Fibroblast of skin of scalp (primary cell): ENCODE data around the gene GIPR. TPM values are rescaled to one million over a fixed set of nuclear protein-coding genes. Genes with fewer than 3 reads are reported as not detected.
"Not testable (repeated sequence)": the region's sequence is repeated elsewhere in the genome, so short reads cannot be mapped to it uniquely, and the experiment has no call there.

Experiments
- DNase-seq: peaks from one replicate; pipeline ENCODE4 v3.0.0-alpha.2; 2013
- polyA plus RNA-seq, 2 experiments: library from polyadenylated mRNA; unstranded; fragments of 120-200 nt; gene quantifications; one replicate each; pipeline ENCODE4 v1.2.1, GENCODE V29; 2013; ENCODE audit not compliant: insufficient read length in 2 of 2

Gene GIPR
- 1.2 TPM for polyA plus RNA-seq (2013, experiment 1 of 2; ENCODE audit: insufficient read length)
- 1.1 TPM for polyA plus RNA-seq (2013, experiment 2 of 2; ENCODE audit: insufficient read length)

DNA sequence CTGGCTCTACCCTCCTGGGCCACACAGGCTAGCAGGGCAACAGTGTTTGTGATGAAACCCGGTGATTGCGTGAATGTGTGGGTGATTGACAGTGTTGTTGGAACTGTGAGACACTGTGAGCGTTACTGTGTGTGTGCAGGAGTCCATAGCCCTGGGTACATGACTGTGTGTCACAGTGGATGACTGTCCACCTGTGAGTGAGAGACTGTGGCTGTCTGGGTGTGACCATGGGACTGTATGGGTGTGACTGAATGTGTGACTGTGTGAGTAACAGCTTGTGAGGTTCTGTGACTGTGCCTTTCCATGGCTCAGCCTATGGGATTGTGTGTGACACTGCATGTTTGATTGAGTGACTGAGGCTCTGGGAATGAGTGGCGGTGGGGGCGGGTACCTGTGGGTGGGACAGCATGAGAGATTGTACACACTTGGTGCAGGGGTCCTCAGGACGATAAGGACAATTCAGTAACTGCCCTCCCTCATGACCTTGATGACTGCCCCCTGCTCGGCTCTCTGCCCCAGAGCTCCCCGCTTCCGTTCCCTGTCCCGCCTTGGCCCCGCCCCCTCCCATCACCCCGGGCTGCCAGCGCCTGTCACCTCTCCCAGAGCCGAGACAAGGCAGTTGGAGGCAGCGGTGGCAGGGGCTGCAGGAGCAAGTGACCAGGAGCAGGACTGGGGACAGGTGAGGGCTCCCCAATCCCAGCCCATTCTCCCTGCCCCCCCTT, at the start of gene GIPR:
TSS of gene GIPR (plus strand) at position 602 of the 722 bp plus-strand sequence. CDS start 1,300 bp downstream, outside the sequence.
- peak; percentile 55 for DNase-seq

DNA sequence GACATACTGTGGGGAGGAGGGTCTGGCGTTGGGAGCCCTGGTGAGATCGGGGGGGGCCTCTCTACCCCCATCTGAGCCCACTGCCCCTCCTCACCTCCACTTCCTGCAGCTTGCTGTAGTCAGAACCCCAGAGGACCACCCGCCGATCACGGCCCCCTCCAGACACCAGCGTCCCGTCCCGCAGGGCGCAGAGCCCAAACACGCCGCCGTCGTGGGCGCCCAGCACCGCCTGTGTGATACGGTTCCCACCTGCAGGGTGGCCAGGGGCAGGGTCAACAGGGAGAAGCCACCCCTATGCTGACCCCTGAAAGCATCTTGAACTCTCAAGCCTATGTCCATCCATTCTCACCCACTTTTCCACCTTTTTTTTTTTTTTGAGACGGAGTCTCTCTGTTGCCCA, 46.6 kb upstream of the GIPR start:
- no peak for DNase-seq

- DNase-seq, result no peak
Measured at GRCh38 chr19:45621976-45622503, 46.0 kb upstream of the GIPR start.

DNA sequence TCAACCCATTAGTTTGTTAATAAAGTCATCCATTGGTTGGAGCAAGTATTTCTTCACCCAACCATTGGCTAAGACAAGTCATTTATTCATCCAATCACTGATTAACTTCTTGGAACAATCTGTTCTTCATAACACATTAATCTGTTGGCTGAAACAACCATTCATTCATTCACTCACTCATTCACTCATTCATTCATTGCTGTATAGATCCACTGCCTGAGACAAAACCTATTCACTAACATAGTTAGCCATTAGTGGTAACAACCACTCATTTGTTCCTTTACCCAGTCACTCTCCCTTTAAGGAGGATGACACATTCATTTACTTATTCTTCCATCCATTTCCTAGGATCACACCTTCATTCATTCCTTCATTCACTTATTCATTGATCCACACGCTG, 44.0 kb upstream of the GIPR start:
- DNase-seq, result no peak

DNA sequence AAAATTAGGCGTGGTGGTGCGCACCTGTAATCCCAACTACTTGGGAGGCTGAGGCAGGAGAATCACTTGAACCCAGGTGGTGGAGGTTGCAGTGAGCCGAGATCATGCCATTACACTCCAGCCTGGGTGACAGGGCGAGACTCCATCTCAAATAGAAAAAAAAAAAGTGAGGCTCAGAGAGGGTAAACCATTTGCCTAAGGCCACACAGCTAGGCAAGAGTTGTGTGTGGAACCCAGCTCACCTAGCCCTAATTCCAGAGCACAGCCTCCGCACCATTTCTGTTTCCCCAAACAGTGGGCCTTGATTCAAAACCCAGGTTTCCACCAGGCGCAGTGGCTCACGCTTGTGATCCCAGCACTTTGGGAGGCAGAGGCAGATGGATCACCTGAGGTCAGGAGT, 39.8 kb upstream of the GIPR start:
- not testable (repeated sequence) for DNase-seq

- no peak for DNase-seq
Measured at GRCh38 chr19:45629704-45630103, 38.3 kb upstream of the GIPR start.

DNA sequence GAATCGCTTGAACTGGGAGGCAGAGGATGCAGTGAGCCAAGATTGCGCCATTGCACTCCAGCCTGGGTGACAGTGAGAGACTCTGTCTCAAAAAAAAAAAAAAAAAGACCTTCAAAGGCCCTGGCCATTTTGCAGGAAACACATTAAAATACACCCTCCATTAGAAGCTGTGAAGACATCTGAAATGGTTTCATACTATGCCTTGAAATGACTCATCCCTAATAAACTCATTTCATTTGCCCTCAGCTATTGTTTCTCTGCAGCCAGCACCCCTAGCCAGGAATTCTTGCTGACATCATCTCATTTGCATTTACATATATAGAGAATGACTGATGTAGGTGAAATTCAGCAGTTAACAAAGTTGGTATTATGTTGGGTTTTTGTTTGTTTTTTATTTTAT, 37.6 kb upstream of the GIPR start:
- peak; percentile 95 for DNase-seq

- peak; percentile 92 for DNase-seq
Measured at GRCh38 chr19:45632468-45633196, 35.4 kb upstream of the GIPR start.

GRCh38 chr19:45636275-45636674, 31.7 kb upstream of the GIPR start:
- no peak for DNase-seq

DNA sequence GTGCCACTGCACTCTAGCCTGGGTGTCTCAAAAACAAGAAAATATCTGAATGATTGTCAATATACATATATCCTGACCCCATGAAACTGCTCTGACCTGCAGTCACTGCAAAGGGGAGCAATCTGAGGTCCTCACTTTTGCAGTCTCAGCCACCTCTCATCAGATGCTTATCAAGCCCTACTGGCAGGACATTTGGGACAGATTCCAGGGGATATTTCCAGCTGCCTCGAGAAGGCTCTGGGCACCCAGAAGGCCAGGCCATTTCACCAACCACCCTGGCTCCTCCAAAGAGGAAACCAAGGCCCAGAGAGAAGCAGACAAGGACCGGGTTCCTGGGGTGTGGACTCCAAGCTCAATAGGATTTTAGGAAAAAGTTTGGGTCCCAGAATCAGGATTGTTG, 31.1 kb upstream of the GIPR start:
- DNase-seq, result no peak

GRCh38 chr19:45637890-45638667, 29.9 kb upstream of the GIPR start:
- DNase-seq, result peak; percentile 37

DNA sequence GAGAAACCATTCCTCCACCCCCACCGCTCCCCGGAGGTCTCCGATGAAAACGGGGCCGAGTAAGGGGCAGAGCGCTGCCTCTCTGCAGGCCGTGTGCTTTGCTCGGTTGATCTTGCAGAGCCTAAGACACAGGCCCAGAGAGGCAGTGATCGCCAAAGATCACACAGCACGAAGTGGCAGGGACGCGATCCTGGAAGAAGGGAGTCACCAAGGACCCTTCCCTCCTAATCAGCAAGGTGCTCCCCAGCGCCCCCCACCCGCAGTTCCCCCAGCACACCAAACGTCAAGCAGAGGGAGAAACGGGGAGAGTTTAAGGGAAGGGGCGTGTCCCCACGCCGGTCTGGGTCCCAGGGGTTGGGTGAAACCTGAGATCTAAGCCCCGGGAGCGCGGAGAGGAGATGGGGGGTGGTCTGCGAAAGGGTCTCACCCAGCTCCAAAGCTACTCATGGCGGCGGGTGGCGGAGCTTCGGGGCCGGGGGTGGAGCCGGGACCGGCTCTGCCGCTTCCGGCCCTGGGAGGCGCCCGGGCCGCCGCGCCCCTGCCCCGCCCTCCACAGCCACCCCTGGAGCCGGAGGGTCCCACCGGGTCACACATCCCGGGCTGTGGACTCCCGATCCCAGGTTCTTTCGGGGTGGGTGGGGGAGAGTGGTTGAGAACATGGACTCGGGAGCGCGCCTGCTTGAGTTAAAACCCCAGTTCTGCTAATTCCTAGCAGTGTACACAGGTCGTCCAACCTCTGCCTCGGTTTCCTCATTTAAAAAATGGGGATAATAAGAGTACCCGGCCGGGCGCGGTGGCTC, 28.9 kb upstream of the GIPR start, which contains the start of gene EML2:
TSS of gene EML2 (minus strand) at position 468 of the 800 bp plus-strand sequence. CDS start at position 447, 21 bp downstream.
- DNase-seq, result peak; percentile 39

GRCh38 chr19:45640849-45641273, 27.2 kb upstream of the GIPR start:
- DNase-seq, result no peak

DNA sequence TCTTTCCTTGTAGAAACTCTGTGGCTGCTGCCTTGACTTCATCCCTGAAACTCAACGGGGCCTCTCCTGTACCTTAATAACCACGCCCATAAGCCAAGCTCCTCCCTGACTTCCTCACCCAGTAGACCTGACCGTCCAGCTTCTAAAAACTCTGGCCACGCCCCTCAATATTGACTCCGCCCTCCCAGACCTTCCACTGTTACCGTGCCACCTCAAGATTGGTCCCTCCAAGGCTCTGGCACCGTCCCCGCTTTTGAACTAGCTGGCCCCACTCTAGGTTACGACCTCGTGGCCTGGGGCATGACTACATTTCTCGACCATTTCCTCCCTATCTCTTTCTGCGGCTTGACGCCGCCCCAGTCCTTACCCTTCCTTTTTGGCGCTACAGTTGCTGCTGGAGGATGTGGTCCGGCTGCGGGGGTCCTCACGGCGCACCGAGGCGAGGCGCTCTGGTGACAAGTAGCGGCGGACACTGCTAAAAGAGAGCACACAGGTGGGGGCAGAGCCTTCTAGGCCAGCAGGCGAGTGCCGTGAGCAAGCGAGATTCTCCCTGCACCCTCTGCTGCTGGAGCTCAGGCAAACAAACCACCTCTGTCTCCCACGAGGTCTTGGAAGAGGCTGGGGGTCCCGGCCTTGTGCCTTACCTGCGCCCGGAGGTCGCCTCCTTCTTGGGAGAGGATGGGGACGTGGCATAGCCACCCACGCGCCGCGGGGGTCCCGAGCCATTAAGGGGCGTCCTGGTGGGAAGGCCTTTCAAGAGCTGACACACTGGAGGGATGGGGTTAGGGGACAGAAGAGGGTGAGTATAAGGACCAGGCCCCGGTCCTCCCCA, 26.5 kb upstream of the GIPR start:
- peak; percentile 76 for DNase-seq

- DNase-seq, result peak; percentile 80
Measured at GRCh38 chr19:45643024-45643926, 24.7 kb upstream of the GIPR start.

GRCh38 chr19:45643927-45644771, 23.9 kb upstream of the GIPR start:
- DNase-seq, result no peak

GRCh38 chr19:45645068-45645630, 22.9 kb upstream of the GIPR start:
- no peak for DNase-seq

- DNase-seq, result peak; percentile 95
Measured at GRCh38 chr19:45645631-45646344, 22.2 kb upstream of the GIPR start.
